ENCODE results near the gene C4orf51.

Gene C4orf51

GRCh38 chr4:145716200-145716599 lies 36.3 kb downstream of the C4orf51 start:
- DNase-seq, result peak; percentile 37

GRCh38 chr4:145716661-145717200 lies 36.8 kb downstream of the C4orf51 start:
- DNase-seq, result no peak

GRCh38 chr4:145719752-145720624 lies 40.0 kb downstream of the C4orf51 start:
- peak; percentile 26 for DNase-seq

GRCh38 chr4:145720656-145721055 lies 40.7 kb downstream of the C4orf51 start:
- no peak for DNase-seq

GRCh38 chr4:145722561-145722960 lies 42.6 kb downstream of the C4orf51 start:
- peak; percentile 29 for DNase-seq

- no peak for DNase-seq
These were observed 43.4 kb downstream of the C4orf51 start for GRCh38 chr4:145723336-145723735.

- no peak for DNase-seq
These were observed 50.1 kb downstream of the C4orf51 start for GRCh38 chr4:145730026-145730425.

- peak; percentile 91 for DNase-seq
These were observed 51.1 kb downstream of the C4orf51 start for GRCh38 chr4:145731028-145731427.

- DNase-seq, result peak; percentile 36
These were observed 52.3 kb downstream of the C4orf51 start for GRCh38 chr4:145732001-145732815.

GRCh38 chr4:145732895-145733880 lies 53.2 kb downstream of the C4orf51 start:
- DNase-seq, result peak; percentile 95

GRCh38 chr4:145734031-145734430 lies 54.1 kb downstream of the C4orf51 start:
- DNase-seq, result no peak

GRCh38 chr4:145734576-145735346 lies 54.8 kb downstream of the C4orf51 start:
- DNase-seq, result no peak

- no peak for DNase-seq
These were observed 55.4 kb downstream of the C4orf51 start for GRCh38 chr4:145735347-145735675.

- no peak for DNase-seq
These were observed 55.9 kb downstream of the C4orf51 start for GRCh38 chr4:145735827-145736226.

- peak; percentile 22 for DNase-seq
These were observed 56.4 kb downstream of the C4orf51 start for GRCh38 chr4:145736241-145736831.

- DNase-seq, result peak; percentile 22
These were observed 59.9 kb downstream of the C4orf51 start for GRCh38 chr4:145739845-145740244.

GRCh38 chr4:145740806-145741205 lies 60.9 kb downstream of the C4orf51 start:
- no peak for DNase-seq

GRCh38 chr4:145743641-145744040 lies 63.7 kb downstream of the C4orf51 start:
- DNase-seq, result no peak

GRCh38 chr4:145755802-145756201 lies 75.9 kb downstream of the C4orf51 start:
- DNase-seq, result no peak

GRCh38 chr4:145756244-145756643 lies 76.3 kb downstream of the C4orf51 start:
- DNase-seq, result no peak

- DNase-seq, result peak; percentile 22
These were observed 77.2 kb downstream of the C4orf51 start for GRCh38 chr4:145757188-145757587.

All from NCI-H69 (cell line).